ENCODE results near the gene TRAPPC8. TPM values are rescaled to one million over a fixed set of nuclear protein-coding genes. Genes with fewer than 3 reads are reported as not detected.

Gene TRAPPC8
- total and polyA plus RNA-seq, 9 donors: 24.3 to 36.4 (median 27.0) TPM

- WGBS (ENCODE audit: insufficient coverage): 83% methylated on average over 2 of the region's 4 CpGs
- Histone ChIP-seq H3K9me3 (replicated peaks; ENCODE audit: control insufficient read depth, low read depth, low read length) (peaks cover 10% of the 10 kb centered on the region), H3K4me1 (ENCODE audit: control insufficient read depth, insufficient read depth, low read length) (no peaks in the 10 kb centered on the region), H3K27me3 (ENCODE audit: control insufficient read depth, insufficient read depth, low read length) (no peaks in the 10 kb centered on the region), H3K27ac (ENCODE audit: low read length) (no peak overlapping the region), H3K36me3 (ENCODE audit: control insufficient read depth, insufficient read depth, low read length) (peaks cover 18% of the 10 kb centered on the region), H3K4me3 (ENCODE audit: low read length) (no peak overlapping the region)
- no peak for DNase-seq
These were observed 66.2 kb downstream of the TRAPPC8 start for GRCh38 chr18:31876707-31877106.

- peaks cover 18% of the 10 kb centered on the region for H3K36me3 ChIP-seq (ENCODE audit: control insufficient read depth, insufficient read depth, low read length)
- H3K4me3 ChIP-seq (ENCODE audit: low read length): no peak overlapping the region
- H3K4me1 ChIP-seq (ENCODE audit: control insufficient read depth, insufficient read depth, low read length): no peaks in the 10 kb centered on the region
- no peak overlapping the region for H3K27ac ChIP-seq (ENCODE audit: low read length)
- no peak for DNase-seq
- WGBS (ENCODE audit: insufficient coverage): 92% methylated on average over 2 of the region's 2 CpGs
- H3K9me3 ChIP-seq (replicated peaks; ENCODE audit: control insufficient read depth, low read depth, low read length): peaks cover under 1% of the 10 kb centered on the region
- H3K27me3 ChIP-seq (ENCODE audit: control insufficient read depth, insufficient read depth, low read length): no peaks in the 10 kb centered on the region
These were observed 67.6 kb downstream of the TRAPPC8 start for GRCh38 chr18:31875301-31875700.

GRCh38 chr18:31863103-31863502, 79.8 kb downstream of the TRAPPC8 start:
- Histone ChIP-seq H3K27me3 (ENCODE audit: control insufficient read depth, insufficient read depth, low read length) (no peaks in the 10 kb centered on the region), H3K9me3 (replicated peaks; ENCODE audit: control insufficient read depth, low read depth, low read length) (no peaks in the 10 kb centered on the region), H3K4me1 (ENCODE audit: control insufficient read depth, insufficient read depth, low read length) (no peaks in the 10 kb centered on the region), H3K4me3 (ENCODE audit: low read length) (no peak overlapping the region), H3K27ac (ENCODE audit: low read length) (no peak overlapping the region), H3K36me3 (ENCODE audit: control insufficient read depth, insufficient read depth, low read length) (peaks cover 5% of the 10 kb centered on the region)
- no CpG with 5 or more reads among the region's 1 CpG for WGBS (ENCODE audit: insufficient coverage)
- no peak for DNase-seq

GRCh38 chr18:31860488-31860887, 82.4 kb downstream of the TRAPPC8 start:
- Histone ChIP-seq H3K4me3 (ENCODE audit: low read length) (no peak overlapping the region), H3K36me3 (ENCODE audit: control insufficient read depth, insufficient read depth, low read length) (peaks cover 12% of the 10 kb centered on the region), H3K27ac (ENCODE audit: low read length) (no peak overlapping the region), H3K27me3 (ENCODE audit: control insufficient read depth, insufficient read depth, low read length) (no peaks in the 10 kb centered on the region), H3K4me1 (ENCODE audit: control insufficient read depth, insufficient read depth, low read length) (no peaks in the 10 kb centered on the region), H3K9me3 (replicated peaks; ENCODE audit: control insufficient read depth, low read depth, low read length) (no peaks in the 10 kb centered on the region)
- DNase-seq: no peak

DNA sequence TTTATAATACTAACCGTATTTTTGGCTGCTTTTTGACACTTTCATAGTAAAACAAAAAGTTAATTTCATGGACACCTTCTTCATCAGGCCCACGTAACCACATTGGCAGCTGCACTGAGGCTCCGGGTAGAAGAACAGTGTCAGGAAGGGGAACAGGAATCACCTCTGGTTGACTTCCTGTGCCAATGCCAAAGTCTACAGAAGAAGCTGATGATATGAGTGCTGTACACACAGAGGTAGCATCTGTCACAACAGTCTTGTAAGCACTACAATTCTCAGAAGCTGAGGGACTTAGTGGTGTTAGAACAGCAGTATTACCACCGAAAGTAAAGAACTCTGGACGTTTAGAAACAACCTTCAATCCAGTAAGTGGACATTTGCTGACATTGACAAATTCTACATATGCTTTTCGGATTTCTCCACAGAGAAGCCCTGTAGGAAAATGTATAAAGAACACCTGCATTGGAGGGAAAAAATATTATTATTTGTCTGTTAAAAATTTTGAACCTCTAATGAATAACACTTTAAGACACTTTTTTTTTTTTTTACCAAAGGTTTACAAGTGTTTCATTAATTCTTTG, 85.3 kb downstream of the TRAPPC8 start:
- H3K27me3 ChIP-seq (ENCODE audit: control insufficient read depth, insufficient read depth, low read length): no peaks in the 10 kb centered on the region
- H3K4me3 ChIP-seq (ENCODE audit: low read length): no peak overlapping the region
- H3K4me1 ChIP-seq (ENCODE audit: control insufficient read depth, insufficient read depth, low read length): no peaks in the 10 kb centered on the region
- H3K27ac ChIP-seq (ENCODE audit: low read length): no peak overlapping the region
- H3K36me3 ChIP-seq (ENCODE audit: control insufficient read depth, insufficient read depth, low read length): peaks cover 9% of the 10 kb centered on the region
- 69% methylated on average over 2 of the region's 6 CpGs for WGBS (ENCODE audit: insufficient coverage)
- H3K9me3 ChIP-seq (replicated peaks; ENCODE audit: control insufficient read depth, low read depth, low read length): no peaks in the 10 kb centered on the region
- peak; percentile 3 for DNase-seq

- Histone ChIP-seq H3K4me1 (ENCODE audit: control insufficient read depth, insufficient read depth, low read length) (no peaks in the 10 kb centered on the region), H3K27ac (ENCODE audit: low read length) (no peak overlapping the region), H3K36me3 (ENCODE audit: control insufficient read depth, insufficient read depth, low read length) (peaks cover 13% of the 10 kb centered on the region), H3K9me3 (replicated peaks; ENCODE audit: control insufficient read depth, low read depth, low read length) (no peaks in the 10 kb centered on the region), H3K27me3 (ENCODE audit: control insufficient read depth, insufficient read depth, low read length) (no peaks in the 10 kb centered on the region), H3K4me3 (ENCODE audit: low read length) (no peak overlapping the region)
- no CpG with 5 or more reads among the region's 1 CpG for WGBS (ENCODE audit: insufficient coverage)
- no peak for DNase-seq
These were observed 92.1 kb downstream of the TRAPPC8 start for GRCh38 chr18:31850844-31851243.

GRCh38 chr18:31840499-31840898, 102.4 kb downstream of the TRAPPC8 start:
- no peaks in the 10 kb centered on the region for H3K27me3 ChIP-seq (ENCODE audit: control insufficient read depth, insufficient read depth, low read length)
- no peak for DNase-seq
- H3K9me3 ChIP-seq (replicated peaks; ENCODE audit: control insufficient read depth, low read depth, low read length): no peaks in the 10 kb centered on the region
- H3K36me3 ChIP-seq (ENCODE audit: control insufficient read depth, insufficient read depth, low read length): peaks cover 23% of the 10 kb centered on the region
- no peak overlapping the region for H3K4me3 ChIP-seq (ENCODE audit: low read length)
- no peaks in the 10 kb centered on the region for H3K4me1 ChIP-seq (ENCODE audit: control insufficient read depth, insufficient read depth, low read length)
- no CpG with 5 or more reads among the region's 2 CpGs for WGBS (ENCODE audit: insufficient coverage)
- no peak overlapping the region for H3K27ac ChIP-seq (ENCODE audit: low read length)

DNA sequence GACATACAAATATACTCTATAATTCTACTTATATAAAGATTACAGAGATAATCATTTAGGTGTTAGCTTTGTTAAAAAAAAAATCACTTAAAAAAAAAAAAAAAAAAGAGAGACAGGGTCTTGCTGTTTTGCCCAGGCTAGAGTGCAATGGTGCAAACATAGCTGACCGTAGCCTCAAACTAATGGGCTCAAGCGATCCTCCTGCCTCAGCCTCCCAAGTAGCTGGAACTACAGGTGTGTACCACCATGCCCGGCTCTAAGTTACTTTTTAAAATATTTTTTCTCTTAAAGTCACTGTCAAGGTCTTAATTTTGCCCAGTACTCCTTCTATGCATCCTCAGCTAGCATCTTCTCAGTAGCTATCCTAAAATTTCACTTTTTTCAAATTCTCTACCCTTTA, 105.0 kb downstream of the TRAPPC8 start:
- Histone ChIP-seq H3K4me1 (ENCODE audit: control insufficient read depth, insufficient read depth, low read length) (no peaks in the 10 kb centered on the region), H3K27ac (ENCODE audit: low read length) (no peak overlapping the region), H3K9me3 (replicated peaks; ENCODE audit: control insufficient read depth, low read depth, low read length) (no peaks in the 10 kb centered on the region), H3K4me3 (ENCODE audit: low read length) (no peak overlapping the region), H3K36me3 (ENCODE audit: control insufficient read depth, insufficient read depth, low read length) (peaks cover 31% of the 10 kb centered on the region), H3K27me3 (ENCODE audit: control insufficient read depth, insufficient read depth, low read length) (no peaks in the 10 kb centered on the region)
- no peak for DNase-seq
- WGBS (ENCODE audit: insufficient coverage): 96% methylated on average over 3 of the region's 3 CpGs

DNA sequence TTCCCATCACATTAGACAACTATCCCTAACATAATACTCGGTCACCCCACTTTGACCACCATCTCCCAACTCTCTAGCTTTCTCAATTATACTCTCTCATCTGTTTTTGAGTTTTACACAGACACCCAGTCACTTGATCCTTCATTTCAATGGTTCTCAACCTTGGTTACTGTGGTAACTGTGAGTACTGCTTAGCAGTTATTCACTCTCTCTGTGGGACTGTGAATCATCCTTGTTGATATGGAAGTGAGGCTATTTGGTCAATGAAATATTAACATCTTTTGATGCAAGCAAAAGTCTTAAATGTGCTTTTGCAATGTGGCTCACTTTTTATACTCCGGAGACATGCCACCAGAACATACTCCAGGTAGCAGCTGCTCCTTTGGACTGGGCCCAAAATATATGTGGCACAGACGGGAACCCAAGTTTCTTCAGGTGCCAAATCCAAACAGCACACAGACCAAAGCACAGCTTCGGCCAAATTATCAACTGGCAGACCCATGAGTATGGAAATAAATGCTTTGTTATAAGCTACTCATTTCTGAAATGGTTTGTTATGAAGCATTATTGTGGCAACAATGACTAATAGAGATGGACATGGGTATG, 107.3 kb downstream of the TRAPPC8 start:
- Histone ChIP-seq H3K27ac (ENCODE audit: low read length) (no peak overlapping the region), H3K9me3 (replicated peaks; ENCODE audit: control insufficient read depth, low read depth, low read length) (no peaks in the 10 kb centered on the region), H3K4me3 (ENCODE audit: low read length) (no peak overlapping the region), H3K36me3 (ENCODE audit: control insufficient read depth, insufficient read depth, low read length) (peaks cover 35% of the 10 kb centered on the region), H3K4me1 (ENCODE audit: control insufficient read depth, insufficient read depth, low read length) (no peaks in the 10 kb centered on the region), H3K27me3 (ENCODE audit: control insufficient read depth, insufficient read depth, low read length) (no peaks in the 10 kb centered on the region)
- 93% methylated on average over 1 of the region's 4 CpGs for WGBS (ENCODE audit: insufficient coverage)
- no peak for DNase-seq

DNA sequence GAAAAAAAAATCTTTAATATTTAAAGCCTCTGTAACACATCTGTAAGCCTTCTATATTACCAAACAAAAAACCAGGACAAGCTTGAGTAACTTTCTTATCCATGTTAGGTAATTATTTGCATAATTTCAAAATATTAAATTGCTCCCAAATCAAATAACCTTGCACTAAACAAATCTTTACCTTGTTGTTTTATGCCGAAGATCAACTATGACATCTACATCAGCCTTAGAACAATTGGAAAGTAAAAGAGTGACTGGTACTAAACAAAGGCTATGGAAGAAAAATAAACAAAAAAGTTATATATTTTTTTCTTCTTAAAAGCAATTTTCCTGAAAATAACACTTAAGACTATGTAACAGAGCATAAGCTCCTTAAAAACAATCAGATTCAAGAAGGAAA, 111.0 kb downstream of the TRAPPC8 start:
- DNase-seq: no peak
- H3K27me3 ChIP-seq (ENCODE audit: control insufficient read depth, insufficient read depth, low read length): no peaks in the 10 kb centered on the region
- H3K4me3 ChIP-seq (ENCODE audit: low read length): no peak overlapping the region
- WGBS (ENCODE audit: insufficient coverage): no CpG with 5 or more reads among the region's 1 CpG
- H3K36me3 ChIP-seq (ENCODE audit: control insufficient read depth, insufficient read depth, low read length): peaks cover 27% of the 10 kb centered on the region
- no peaks in the 10 kb centered on the region for H3K9me3 ChIP-seq (replicated peaks; ENCODE audit: control insufficient read depth, low read depth, low read length)
- no peaks in the 10 kb centered on the region for H3K4me1 ChIP-seq (ENCODE audit: control insufficient read depth, insufficient read depth, low read length)
- H3K27ac ChIP-seq (ENCODE audit: low read length): no peak overlapping the region

- WGBS (ENCODE audit: insufficient coverage): 93% methylated on average over 3 of the region's 3 CpGs
- Histone ChIP-seq H3K4me1 (ENCODE audit: control insufficient read depth, insufficient read depth, low read length) (no peaks in the 10 kb centered on the region), H3K27ac (ENCODE audit: low read length) (no peak overlapping the region), H3K4me3 (ENCODE audit: low read length) (no peak overlapping the region), H3K9me3 (replicated peaks; ENCODE audit: control insufficient read depth, low read depth, low read length) (no peaks in the 10 kb centered on the region), H3K36me3 (ENCODE audit: control insufficient read depth, insufficient read depth, low read length) (peaks cover 20% of the 10 kb centered on the region), H3K27me3 (ENCODE audit: control insufficient read depth, insufficient read depth, low read length) (no peaks in the 10 kb centered on the region)
- DNase-seq: no peak
These were observed 112.2 kb downstream of the TRAPPC8 start for GRCh38 chr18:31830686-31831085.

Data from muscle of leg (tissue), 11 donors.